Measurements from ENCODE around the gene LHX3.

GRCh38 chr9:136156209-136157120, 48.5 kb downstream of the LHX3 start:
- TF ChIP-seq CTCF (IDR thresholded peaks at IDR 0.05; ENCODE audit: low read depth, low read length) (no peak), EZH2phosphoT487 (IDR thresholded peaks at IDR 0.05; ENCODE audit: low read depth) (no peak)

Measured in OCI-LY3 (cell line).